Duodenal mucosa (tissue), 2 donors: ENCODE data around the gene ATP8B3.

ENCODE experiments used
- H3K27ac ChIP-seq: one replicate; pipeline ENCODE4 v1.7.0; 2013; ENCODE audit warnings: low read depth, low read length
- H3K27me3 ChIP-seq, 2 donors: one replicate each; pipeline ENCODE4 v1.7.0; 2013; ENCODE audit warnings: low read length in 2 of 2, control low read depth in 1 of 2; ENCODE audit not compliant: insufficient read depth in 2 of 2, control insufficient read depth in 1 of 2
- H3K36me3 ChIP-seq, 2 donors: one replicate each; pipeline ENCODE4 v1.7.0; 2013; ENCODE audit warnings: low read length in 2 of 2, control low read depth in 1 of 2; ENCODE audit not compliant: insufficient read depth in 2 of 2, control insufficient read depth in 1 of 2
- H3K4me1 ChIP-seq, 2 donors: one replicate each; pipeline ENCODE4 v1.7.0; 2013; ENCODE audit warnings: low read length in 2 of 2, control low read depth in 1 of 2; ENCODE audit not compliant: insufficient read depth in 2 of 2, control insufficient read depth in 1 of 2
- H3K4me3 ChIP-seq, 2 donors: one replicate each; pipeline ENCODE4 v1.7.0; 2013; ENCODE audit warnings: low read length in 2 of 2, low read depth in 1 of 2
- H3K9ac ChIP-seq, 2 donors: one replicate each; pipeline ENCODE4 v1.7.0; 2013; ENCODE audit warnings: low read length in 2 of 2, low read depth in 1 of 2
- H3K9me3 ChIP-seq, 2 donors: one replicate each; pipeline ENCODE4 v1.7.0; 2013; ENCODE audit warnings: low read length in 2 of 2, control low read depth in 1 of 2; ENCODE audit not compliant: control insufficient read depth in 1 of 2

Gene ATP8B3

DNA sequence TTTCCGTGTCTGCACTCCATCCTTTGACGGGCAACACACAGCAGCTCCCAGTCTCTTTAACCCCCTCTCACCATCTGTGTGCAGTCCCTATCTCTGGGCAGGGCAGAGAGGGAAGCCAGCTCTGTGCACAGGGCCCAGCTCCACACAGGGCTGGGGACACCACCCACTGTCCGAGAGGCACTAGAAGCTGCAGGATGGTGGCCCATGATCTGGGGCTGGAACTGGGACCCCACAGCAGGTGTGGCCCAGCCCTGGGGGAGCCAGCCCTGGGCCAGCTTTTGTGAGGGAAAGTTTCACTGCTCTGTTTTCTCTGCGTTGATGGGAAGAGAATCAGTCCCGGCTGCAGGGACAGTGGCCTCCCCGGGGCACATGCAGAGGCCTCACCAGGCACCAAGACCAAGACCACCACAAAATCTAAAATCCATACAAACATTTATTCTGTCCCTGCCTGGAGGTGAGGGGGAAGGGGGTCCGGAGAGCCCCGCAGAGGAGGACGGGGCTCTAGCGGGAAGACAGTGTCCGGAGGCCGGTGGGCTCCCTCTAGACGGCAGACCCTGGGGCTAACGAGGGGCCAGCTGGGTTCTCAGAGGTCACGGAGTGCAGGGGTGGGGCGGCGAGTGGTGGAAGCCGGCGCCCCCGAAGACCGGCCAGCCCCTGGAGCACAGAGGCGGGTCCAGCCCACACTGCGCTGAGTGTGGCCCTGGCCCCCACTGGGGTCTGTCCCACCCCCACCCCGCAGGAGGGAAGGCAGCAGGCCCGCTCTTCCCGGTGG, 2.9 kb upstream of the ATP8B3 start:
- Histone ChIP-seq H3K4me1 (peaks cover 6 to 14% of the 10 kb centered on the region in 2 donors), H3K9ac (no peak overlapping the region), H3K36me3 (peaks cover 12 to 51% of the 10 kb centered on the region in 2 donors), H3K27me3 (no peaks in the 10 kb centered on the region), H3K27ac (no peak overlapping the region), H3K9me3 (no peaks in the 10 kb centered on the region), H3K4me3 (no peak overlapping the region)

DNA sequence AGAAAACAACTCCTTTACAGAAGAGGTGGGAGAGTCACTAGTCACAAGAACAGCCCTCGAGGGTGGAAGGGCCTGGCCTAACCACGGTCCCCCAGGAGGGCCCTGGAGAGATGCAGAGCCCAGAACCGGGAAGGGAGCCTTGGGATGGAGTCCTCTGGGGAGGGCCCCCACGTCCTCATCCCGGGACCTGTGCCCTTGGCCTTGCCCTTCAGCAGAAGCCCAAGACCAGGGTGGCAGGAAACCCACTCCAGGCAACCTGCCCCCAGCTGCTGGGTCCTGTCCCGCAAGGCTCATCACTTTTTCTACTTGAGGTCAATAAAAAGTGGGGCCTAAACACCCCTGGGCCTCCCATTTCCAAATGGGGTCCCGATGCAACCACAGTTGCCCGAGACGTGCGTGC, 2.3 kb upstream of the ATP8B3 start:
- no peak overlapping the region for H3K4me3 ChIP-seq
- no peak overlapping the region for H3K27ac ChIP-seq
- peaks cover 6 to 14% of the 10 kb centered on the region in 2 donors for H3K4me1 ChIP-seq
- H3K9me3 ChIP-seq: no peaks in the 10 kb centered on the region
- H3K27me3 ChIP-seq: no peaks in the 10 kb centered on the region
- no peak overlapping the region for H3K9ac ChIP-seq
- H3K36me3 ChIP-seq: peaks cover 12 to 44% of the 10 kb centered on the region in 2 donors

DNA sequence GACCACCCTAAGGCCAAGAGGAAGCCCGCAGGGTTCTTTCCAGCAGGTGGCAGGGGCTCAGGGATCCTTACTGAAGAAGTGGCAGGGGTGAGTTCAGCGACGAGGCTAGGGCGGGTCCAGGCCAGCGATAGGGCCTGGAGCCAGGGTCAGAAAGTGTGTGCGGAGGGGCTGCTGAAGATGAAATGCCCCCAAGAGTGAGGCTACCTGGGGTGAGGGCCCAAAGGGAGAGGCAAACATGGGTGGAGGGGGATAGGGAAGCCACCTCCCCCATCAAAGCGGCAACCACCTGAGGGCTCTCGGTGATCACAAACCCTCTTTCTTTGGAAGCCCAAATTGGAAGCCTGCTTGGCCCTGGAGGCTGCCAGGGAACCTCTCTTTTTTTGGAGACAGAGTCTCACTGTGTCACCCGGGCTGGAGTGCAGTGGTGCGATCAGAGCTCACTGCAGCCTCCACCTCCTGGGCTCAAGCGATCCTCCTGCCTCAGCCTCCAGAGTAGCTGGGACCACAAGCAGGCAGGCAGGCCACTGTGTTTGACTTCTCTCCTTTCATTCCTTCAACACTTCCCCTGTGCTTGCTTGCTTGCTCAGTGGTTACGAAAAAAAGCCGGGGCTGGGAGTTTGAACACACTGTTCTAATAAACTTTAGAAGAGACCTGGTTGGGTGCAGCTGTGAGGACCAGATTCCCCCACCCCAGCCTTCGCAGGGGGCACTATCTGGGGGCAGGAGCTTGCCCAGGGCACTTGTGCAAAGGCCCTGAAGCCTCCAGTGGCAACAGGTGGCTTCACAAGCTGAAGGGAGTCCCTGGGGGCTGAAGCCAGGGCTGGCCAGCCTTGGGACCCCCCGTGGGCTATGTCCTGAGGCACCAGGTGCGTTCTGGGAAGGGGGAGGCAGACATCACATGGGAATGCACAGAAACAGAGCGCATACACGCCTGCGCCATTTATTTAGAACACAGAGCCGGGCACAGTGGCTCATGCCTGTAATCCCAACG, 1.4 kb upstream of the ATP8B3 start:
- Histone ChIP-seq H3K4me3 (peak overlapping the region; percentile 74 to 82), H3K4me1 (peaks cover 6 to 14% of the 10 kb centered on the region in 2 donors), H3K9ac (peak overlapping the region; percentile 52 to 56), H3K27me3 (no peaks in the 10 kb centered on the region), H3K27ac (no peak overlapping the region), H3K36me3 (peaks cover 11 to 35% of the 10 kb centered on the region in 2 donors), H3K9me3 (no peaks in the 10 kb centered on the region)

- H3K9ac ChIP-seq: peak overlapping the region; percentile 52 to 56
- peaks cover 6 to 14% of the 10 kb centered on the region in 2 donors for H3K4me1 ChIP-seq
- H3K27ac ChIP-seq: peak overlapping the region; percentile 50
- H3K4me3 ChIP-seq: peak overlapping the region; percentile 74 to 82
- H3K9me3 ChIP-seq: no peaks in the 10 kb centered on the region
- peaks cover 0 to 5% of the 10 kb centered on the region in 2 donors for H3K27me3 ChIP-seq
- H3K36me3 ChIP-seq: peaks cover 2 to 26% of the 10 kb centered on the region in 2 donors
Observed at GRCh38 chr19:1812426-1813191, 533 bp upstream of the ATP8B3 start.

GRCh38 chr19:1811472-1811894, 593 bp downstream of the ATP8B3 start:
- H3K4me3 ChIP-seq: peak overlapping the region; percentile 45 to 52
- H3K27ac ChIP-seq: no peak overlapping the region
- peak overlapping the region in 1 of 2 donors; percentile 2 for H3K9ac ChIP-seq
- no peaks in the 10 kb centered on the region for H3K9me3 ChIP-seq
- peaks cover 0 to 5% of the 10 kb centered on the region in 2 donors for H3K27me3 ChIP-seq
- H3K36me3 ChIP-seq: peaks cover 0 to 16% of the 10 kb centered on the region in 2 donors
- H3K4me1 ChIP-seq: peaks cover 6 to 14% of the 10 kb centered on the region in 2 donors

GRCh38 chr19:1810439-1811160, 1.5 kb downstream of the ATP8B3 start:
- Histone ChIP-seq H3K27me3 (peaks cover 0 to 5% of the 10 kb centered on the region in 2 donors), H3K4me1 (peaks cover 6 to 14% of the 10 kb centered on the region in 2 donors), H3K9me3 (no peaks in the 10 kb centered on the region), H3K36me3 (peaks cover 0 to 8% of the 10 kb centered on the region in 2 donors), H3K4me3 (no peak overlapping the region), H3K9ac (no peak overlapping the region), H3K27ac (no peak overlapping the region)

DNA sequence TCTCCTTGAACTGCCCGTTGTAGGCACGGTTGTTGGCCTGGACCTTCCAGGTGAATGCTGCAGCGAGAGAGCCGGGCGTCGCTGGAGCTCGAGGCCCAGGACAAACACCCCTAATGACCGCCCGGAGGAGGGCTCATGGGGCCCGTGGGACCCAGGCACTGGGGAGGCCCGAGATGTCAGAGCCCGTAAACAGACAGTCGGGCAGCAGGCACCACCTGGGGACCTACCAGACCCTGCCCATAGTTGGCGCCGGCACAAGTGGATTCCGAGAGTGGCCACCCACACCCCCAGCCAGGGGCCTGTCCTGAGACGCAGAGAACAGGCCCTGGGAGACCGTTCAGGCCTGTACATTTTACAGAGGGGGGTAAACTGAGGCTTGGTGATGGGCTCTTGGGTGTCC, 2.4 kb downstream of the ATP8B3 start:
- Histone ChIP-seq H3K36me3 (peaks cover 0 to 2% of the 10 kb centered on the region in 2 donors), H3K27ac (no peak overlapping the region), H3K4me3 (no peak overlapping the region), H3K9ac (no peak overlapping the region), H3K9me3 (no peaks in the 10 kb centered on the region), H3K4me1 (peaks cover 6 to 14% of the 10 kb centered on the region in 2 donors), H3K27me3 (peaks cover 0 to 5% of the 10 kb centered on the region in 2 donors)

GRCh38 chr19:1808395-1808731, 3.7 kb downstream of the ATP8B3 start:
- no peaks in the 10 kb centered on the region for H3K9me3 ChIP-seq
- no peak overlapping the region for H3K4me3 ChIP-seq
- H3K36me3 ChIP-seq: no peaks in the 10 kb centered on the region
- peaks cover 0 to 5% of the 10 kb centered on the region in 2 donors for H3K27me3 ChIP-seq
- H3K4me1 ChIP-seq: peaks cover 6 to 12% of the 10 kb centered on the region in 2 donors
- no peak overlapping the region for H3K9ac ChIP-seq
- H3K27ac ChIP-seq: no peak overlapping the region

GRCh38 chr19:1807695-1808394, 4.2 kb downstream of the ATP8B3 start:
- no peaks in the 10 kb centered on the region for H3K9me3 ChIP-seq
- H3K4me1 ChIP-seq: peaks cover 1 to 6% of the 10 kb centered on the region in 2 donors
- H3K36me3 ChIP-seq: no peaks in the 10 kb centered on the region
- no peak overlapping the region for H3K27ac ChIP-seq
- H3K4me3 ChIP-seq: no peak overlapping the region
- H3K9ac ChIP-seq: no peak overlapping the region
- H3K27me3 ChIP-seq: peaks cover 0 to 5% of the 10 kb centered on the region in 2 donors
